H9 (cell line): ENCODE measurements around the gene ZNRF3. TPM values are rescaled to one million over a fixed set of nuclear protein-coding genes. Genes with fewer than 3 reads are reported as not detected.
A peak's percentile ranks its signal among the peaks of the same experiment; 100 is the strongest.

ENCODE experiments used
- DNase-seq: peaks from one replicate; pipeline ENCODE4 v3.0.0-alpha.2; 2017
- H2AFZ ChIP-seq: one replicate; pipeline ENCODE4 v1.6.1; 2013; ENCODE audit warnings: mild to moderate bottlenecking, low read length, control low read depth, moderate library complexity
- H2AK5ac ChIP-seq: 2 replicates; pipeline ENCODE4 v1.6.1; 2013; ENCODE audit warnings: low read length, control low read depth, mixed read lengths; ENCODE audit not compliant: insufficient read length
- H2BK120ac ChIP-seq: one replicate; pipeline ENCODE4 v1.6.1; 2013; ENCODE audit warnings: low read depth, mild to moderate bottlenecking, low read length, control low read depth, inconsistent platforms; ENCODE audit not compliant: poor library complexity, severe bottlenecking
- H2BK12ac ChIP-seq: 2 replicates; pipeline ENCODE4 v1.6.1; 2013; ENCODE audit warnings: low read length, control low read depth, mixed read lengths, low read depth; ENCODE audit not compliant: insufficient read length
- H2BK15ac ChIP-seq: 2 replicates; pipeline ENCODE4 v1.6.1; 2013; ENCODE audit warnings: low read depth, low read length, control low read depth
- H2BK20ac ChIP-seq: one replicate; pipeline ENCODE4 v1.6.1; 2013; ENCODE audit warnings: low read depth, mild to moderate bottlenecking, low read length, control low read depth, inconsistent platforms; ENCODE audit not compliant: poor library complexity, severe bottlenecking
- H2BK5ac ChIP-seq: 2 replicates; pipeline ENCODE4 v1.6.1; 2013; ENCODE audit warnings: low read length, control low read depth, mixed read lengths; ENCODE audit not compliant: insufficient read length
- H3K14ac ChIP-seq: 2 replicates; pipeline ENCODE4 v1.6.1; 2013; ENCODE audit warnings: low read length, control low read depth; ENCODE audit not compliant: insufficient read depth
- H3K18ac ChIP-seq: 2 replicates; pipeline ENCODE4 v1.6.1; 2013; ENCODE audit warnings: low read depth, mild to moderate bottlenecking, mixed read lengths, low read length, control low read depth; ENCODE audit not compliant: insufficient read length
- H3K23ac ChIP-seq: 2 replicates; pipeline ENCODE4 v1.6.1; 2013; ENCODE audit warnings: low read length, control low read depth, mixed read lengths, low read depth; ENCODE audit not compliant: insufficient read length
- H3K23me2 ChIP-seq: 2 replicates; pipeline ENCODE4 v1.6.1; 2013; ENCODE audit warnings: low read depth, mild to moderate bottlenecking, mixed read lengths, low read length, control low read depth; ENCODE audit not compliant: insufficient read length, poor library complexity, severe bottlenecking
- H3K27ac ChIP-seq: 2 replicates; pipeline ENCODE4 v1.5.1; 2013; ENCODE audit warnings: low read length, control low read depth, mixed read lengths, low read depth; ENCODE audit not compliant: insufficient read length
- H3K27me3 ChIP-seq: 2 replicates; pipeline ENCODE4 v1.6.1; 2013; ENCODE audit warnings: low read length, control low read depth, inconsistent platforms; ENCODE audit not compliant: insufficient read depth
- H3K4ac ChIP-seq: 2 replicates; pipeline ENCODE4 v1.6.1; 2013; ENCODE audit warnings: low read depth, mild to moderate bottlenecking, control low read depth, inconsistent platforms, low read length, moderate library complexity
- H3K4me1 ChIP-seq: 2 replicates; pipeline ENCODE4 v1.6.1; 2013; ENCODE audit warnings: low read length, control low read depth, inconsistent platforms; ENCODE audit not compliant: insufficient read depth
- H3K4me2 ChIP-seq: 2 replicates; pipeline ENCODE4 v1.6.1; 2013; ENCODE audit warnings: low read length, control low read depth, mixed read lengths; ENCODE audit not compliant: insufficient read length, insufficient read depth
- H3K56ac ChIP-seq: 2 replicates; pipeline ENCODE4 v1.6.1; 2013; ENCODE audit warnings: low read depth, mild to moderate bottlenecking, mixed read lengths, low read length, control low read depth; ENCODE audit not compliant: insufficient read length
- H3K79me1 ChIP-seq: 2 replicates; pipeline ENCODE4 v1.6.1; 2013; ENCODE audit warnings: low read depth, mild to moderate bottlenecking, moderate library complexity, low read length, control low read depth, inconsistent platforms; ENCODE audit not compliant: insufficient read depth, poor library complexity, severe bottlenecking
- H3K79me2 ChIP-seq: 2 replicates; pipeline ENCODE4 v1.6.1; 2013; ENCODE audit warnings: low read length, control low read depth, inconsistent platforms; ENCODE audit not compliant: insufficient read depth
- H3K9ac ChIP-seq: 2 replicates; pipeline ENCODE4 v1.6.1; 2013; ENCODE audit warnings: low read length, control low read depth, mixed read lengths; ENCODE audit not compliant: insufficient read length; ENCODE audit errors: extremely low read depth
- H3K9me3 ChIP-seq: one replicate; pipeline ENCODE4 v1.6.1; 2013; ENCODE audit warnings: low read depth, low read length, inconsistent platforms; ENCODE audit not compliant: control insufficient read depth
- H3T11ph ChIP-seq: one replicate; pipeline ENCODE4 v1.6.1; 2013; ENCODE audit warnings: mild to moderate bottlenecking, low read length, control low read depth, inconsistent platforms
- H4K20me1 ChIP-seq: one replicate; pipeline ENCODE4 v1.6.1; 2013; ENCODE audit not compliant: control insufficient read depth, insufficient read length, insufficient read depth
- H4K5ac ChIP-seq: 2 replicates; pipeline ENCODE4 v1.6.1; 2013; ENCODE audit warnings: low read depth, mild to moderate bottlenecking, mixed read lengths, low read length, control low read depth; ENCODE audit not compliant: insufficient read length
- H4K8ac ChIP-seq: replicated peaks from 2 replicates; pipeline ENCODE4 v1.6.1; 2013; ENCODE audit warnings: low read length, control low read depth, mixed read lengths, low read depth; ENCODE audit not compliant: insufficient read length
- H4K91ac ChIP-seq: 2 replicates; pipeline ENCODE4 v1.6.1; 2013; ENCODE audit warnings: low read depth, mild to moderate bottlenecking, moderate library complexity, mixed read lengths, low read length, control low read depth; ENCODE audit not compliant: insufficient read length
- H3K27ac Mint-ChIP-seq, 3 experiments: 2 replicates in 2 of 3; 3 replicates in 1 of 3; pipeline ENCODE4 v1.8.0; 2020 to 2021; ENCODE audit warnings: mixed read lengths in 3 of 3, mild to moderate bottlenecking in 1 of 3, moderate library complexity in 1 of 3
- H3K27me3 Mint-ChIP-seq: 2 replicates; pipeline ENCODE4 v1.8.0; 2021; ENCODE audit warnings: low read depth, mild to moderate bottlenecking, moderate library complexity, mixed read lengths
- H3K36me3 Mint-ChIP-seq, 3 experiments: 2 replicates in 2 of 3; 3 replicates in 1 of 3; pipeline ENCODE4 v1.8.0; 2020 to 2021; ENCODE audit warnings: low read depth in 3 of 3, mixed read lengths in 3 of 3; ENCODE audit not compliant: insufficient read depth in 1 of 3
- H3K4me1 Mint-ChIP-seq, 2 experiments: 2 replicates each; pipeline ENCODE4 v1.8.0; 2020; ENCODE audit warnings: mixed read lengths in 2 of 2
- H3K4me3 Mint-ChIP-seq, 2 experiments: 2 replicates in 1 of 2; 3 replicates in 1 of 2; pipeline ENCODE4 v1.8.0; 2020 to 2021; ENCODE audit warnings: mild to moderate bottlenecking in 2 of 2, mixed read lengths in 2 of 2, moderate library complexity in 1 of 2
- H3K9me3 Mint-ChIP-seq, 2 experiments: 2 replicates in 1 of 2; 3 replicates in 1 of 2; pipeline ENCODE4 v1.8.0; 2020; ENCODE audit warnings: mild to moderate bottlenecking in 2 of 2, mixed read lengths in 2 of 2, moderate library complexity in 1 of 2
- CTCF ChIP-seq: fragments of 200-600 bp; sonication (generic); conservative IDR thresholded peaks from 3 replicates; pipeline ENCODE4 v1.8.0; 2021; ENCODE audit warnings: antibody characterized with exemption, mild to moderate bottlenecking
- WGBS: extraction: QIAGEN DNeasy Blood & Tissue Kit; methylation state at CpG from one replicate; pipeline ENCODE4 v1.1.7; 2013; ENCODE audit warnings: missing lambda C conversion rate, low lambda C conversion rate, mixed read lengths; ENCODE audit not compliant: insufficient read length; ENCODE audit errors: extremely low coverage; 5-methylcytosine and 5-hydroxymethylcytosine counted together
- total RNA-seq: library from RNA; stranded (reverse); gene quantifications from 2 replicates; pipeline ENCODE4 v1.2.1, GENCODE V29; 2021

ZNRF3 gene
- total RNA-seq, 1 experiment from 2014 or later: 20.6 TPM

GRCh38 chr22:29022101-29022817, 138.9 kb downstream of the ZNRF3 start:
- WGBS: no CpG with 5 or more reads among the region's 6 CpGs
- no peak overlapping the region for H3K14ac ChIP-seq
- no peaks in the 10 kb centered on the region for H4K20me1 ChIP-seq
- Mint-ChIP-seq H3K27me3 (no peaks in the 10 kb centered on the region), H3K4me3 (no peak overlapping the region), H3K4me1 (peaks cover 18 to 22% of the 10 kb centered on the region in 2 experiments), H3K27ac (peak overlapping the region in 1 of 3 experiments; percentile 24; a peak in 1 of 7 replicates), H3K9me3 (no peaks in the 10 kb centered on the region), H3K36me3 (peaks cover 9 to 27% (median 11%) of the 10 kb centered on the region in 3 experiments; a peak in 6 of 7 replicates)
- no peak overlapping the region for H3K23ac ChIP-seq
- H3K4me2 ChIP-seq: no peak overlapping the region
- no peak overlapping the region for H2BK12ac ChIP-seq
- no peak overlapping the region for H2BK5ac ChIP-seq
- no peak overlapping the region for H2BK15ac ChIP-seq
- no peak overlapping the region for H3K9ac ChIP-seq
- no peak overlapping the region for H3K4ac ChIP-seq
- no peak overlapping the region for H3T11ph ChIP-seq
- peaks cover 6% of the 10 kb centered on the region; the same call in 1 of the 2 replicates for H3K4me1 ChIP-seq
- H4K8ac ChIP-seq: no peak overlapping the region
- TF ChIP-seq CTCF: no peak
- DNase-seq: no peak
- H3K79me2 ChIP-seq: no peaks in the 10 kb centered on the region; the same call in 1 of the 2 replicates
- H3K27ac ChIP-seq: no peak overlapping the region
- no peaks in the 10 kb centered on the region for H3K23me2 ChIP-seq
- no peak overlapping the region for H2AFZ ChIP-seq
- no peaks in the 10 kb centered on the region for H3K27me3 ChIP-seq
- H4K91ac ChIP-seq: no peak overlapping the region
- H3K9me3 ChIP-seq: no peaks in the 10 kb centered on the region
- H3K18ac ChIP-seq: no peak overlapping the region
- H2AK5ac ChIP-seq: no peak overlapping the region
- H3K79me1 ChIP-seq: no peaks in the 10 kb centered on the region
- no peak overlapping the region for H2BK120ac ChIP-seq
- H2BK20ac ChIP-seq: no peak overlapping the region
- no peak overlapping the region for H4K5ac ChIP-seq
- H3K56ac ChIP-seq: no peak overlapping the region
